ENCODE data around the gene MPG. TPM values are rescaled to one million over a fixed set of nuclear protein-coding genes. Genes with fewer than 3 reads are reported as not detected.

Gene MPG
- total and polyA plus RNA-seq, 8 donors = 19.2 to 62.5 (median 27.6) TPM

- ATAC-seq = no peak
- Histone ChIP-seq H3K9me3 (no peaks in the 10 kb centered on the region), H3K4me3 (no peak overlapping the region), H3K4me1 (no peaks in the 10 kb centered on the region), H3K27ac (no peak overlapping the region), H3K36me3 (peaks cover 0 to 27% (median 3%) of the 10 kb centered on the region in 3 donors), H3K27me3 (no peaks in the 10 kb centered on the region)
- 74 to 75% methylated on average over 11 of the region's 11 CpGs for WGBS, 2 donors
- FAIRE-seq = no peak
- intact Hi-C loops (cut with DNase I) = no loop called here
- TF ChIP-seq CTCF (IDR thresholded peaks at IDR 0.05) = no peak
- peak in 4 of 6 donors; percentile 15 to 54 (median 40) for DNase-seq
These were observed 17.9 kb upstream of the MPG start for GRCh38 chr16:60166-60565.

GRCh38 chr16:60929-61878 is 16.8 kb upstream of the MPG start:
- peaks cover 0 to 27% (median 3%) of the 10 kb centered on the region in 3 donors for H3K36me3 ChIP-seq
- ATAC-seq (no peak), DNase-seq (peak in 4 of 6 donors; percentile 13 to 74 (median 42)), FAIRE-seq (no peak)
- 85 to 87% methylated on average over 87 to 89 of the region's 89 CpGs for WGBS, 2 donors
- no peaks in the 10 kb centered on the region for H3K27me3 ChIP-seq
- no peaks in the 10 kb centered on the region for H3K4me1 ChIP-seq
- H3K4me3 ChIP-seq = no peak overlapping the region
- no peaks in the 10 kb centered on the region for H3K9me3 ChIP-seq
- TF ChIP-seq CTCF (IDR thresholded peaks at IDR 0.05) = no peak
- H3K27ac ChIP-seq = no peak overlapping the region
- intact Hi-C loops (cut with DNase I) = no loop called here

GRCh38 chr16:61879-62281 is 16.1 kb upstream of the MPG start:
- intact Hi-C loops (cut with DNase I) = no loop called here
- no peak for ATAC-seq
- Histone ChIP-seq H3K27me3 (no peaks in the 10 kb centered on the region), H3K4me1 (no peaks in the 10 kb centered on the region), H3K4me3 (no peak overlapping the region), H3K36me3 (peaks cover 0 to 27% (median 3%) of the 10 kb centered on the region in 3 donors), H3K9me3 (no peaks in the 10 kb centered on the region), H3K27ac (no peak overlapping the region)
- 94% methylated on average over 32 of the region's 32 CpGs for WGBS, 2 donors
- FAIRE-seq = no peak
- peak in 4 of 6 donors; percentile 13 to 60 (median 33) for DNase-seq
- TF ChIP-seq CTCF (IDR thresholded peaks at IDR 0.05) = no peak

- Histone ChIP-seq H3K36me3 (peaks cover 0 to 27% (median 3%) of the 10 kb centered on the region in 3 donors), H3K9me3 (no peaks in the 10 kb centered on the region), H3K27me3 (no peaks in the 10 kb centered on the region), H3K4me3 (no peak overlapping the region), H3K4me1 (no peaks in the 10 kb centered on the region), H3K27ac (no peak overlapping the region)
- ATAC-seq (no peak), FAIRE-seq (no peak), DNase-seq (peak in 3 of 6 donors; percentile 11 to 59 (median 48))
- TF ChIP-seq CTCF (IDR thresholded peaks at IDR 0.05) = no peak
- intact Hi-C loops (cut with DNase I) = no loop called here
- WGBS, 2 donors = 92% methylated on average over 34 of the region's 34 CpGs
These were observed 15.6 kb upstream of the MPG start for GRCh38 chr16:62283-62967.

Measured in pancreas (tissue), 10 donors.